Neural progenitor cell (in vitro differentiated cells): ENCODE data around the gene POLE.

ENCODE experiments used
- EZH2 ChIP-seq: fragments of 200-600 bp; sonication (generic); IDR thresholded peaks from 2 replicates; pipeline ENCODE4 v1.6.1; 2017; ENCODE audit warnings: antibody characterized with exemption, mild to moderate bottlenecking, moderate library complexity
- TF ChIP-seq, protein P1 (sequence below): fragments of 200-600 bp; sonication (generic); IDR thresholded peaks from 2 replicates; pipeline ENCODE4 v1.5.1; 2017; ENCODE audit warnings: antibody characterized with exemption, mild to moderate bottlenecking

DNA sequence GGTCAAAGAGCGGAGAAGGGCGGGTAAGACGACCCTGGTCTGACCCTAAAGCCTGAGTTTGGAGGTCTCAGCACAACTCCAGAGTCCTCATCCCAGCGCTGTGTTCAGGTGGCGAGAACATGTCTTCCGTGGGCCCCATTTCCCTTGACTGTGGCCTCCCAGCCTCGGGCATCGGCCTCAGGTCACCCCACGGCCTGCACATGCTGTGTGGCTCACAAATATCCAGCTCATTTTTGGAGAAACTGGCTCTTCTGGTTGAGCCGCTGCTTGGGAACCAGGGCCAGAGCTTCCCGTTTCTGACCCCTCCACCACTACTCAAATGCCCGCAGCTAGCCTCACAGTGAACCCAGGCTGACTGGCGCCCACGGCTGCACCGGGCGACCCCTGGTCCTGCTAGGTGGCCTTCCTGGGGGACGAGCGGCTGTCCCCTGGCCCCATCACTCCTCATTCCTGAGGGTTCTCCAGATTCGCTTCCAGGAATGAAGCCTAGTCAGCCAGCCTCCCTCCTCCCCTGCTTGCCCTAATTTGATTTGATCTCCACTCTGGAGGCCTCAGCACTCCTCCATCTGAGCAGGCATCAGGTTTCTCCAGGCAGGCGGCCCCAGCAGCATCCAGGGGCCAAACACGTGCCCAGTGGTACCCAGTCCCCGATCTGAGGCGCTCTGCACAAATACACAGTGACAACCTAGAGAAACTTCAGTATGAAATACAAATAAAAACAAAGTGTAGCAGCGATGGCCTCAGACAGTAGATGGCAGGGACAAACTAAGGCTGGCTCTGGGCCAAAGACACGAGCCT, 63.9 kb downstream of the POLE start:
- TF ChIP-seq, protein P1, sequence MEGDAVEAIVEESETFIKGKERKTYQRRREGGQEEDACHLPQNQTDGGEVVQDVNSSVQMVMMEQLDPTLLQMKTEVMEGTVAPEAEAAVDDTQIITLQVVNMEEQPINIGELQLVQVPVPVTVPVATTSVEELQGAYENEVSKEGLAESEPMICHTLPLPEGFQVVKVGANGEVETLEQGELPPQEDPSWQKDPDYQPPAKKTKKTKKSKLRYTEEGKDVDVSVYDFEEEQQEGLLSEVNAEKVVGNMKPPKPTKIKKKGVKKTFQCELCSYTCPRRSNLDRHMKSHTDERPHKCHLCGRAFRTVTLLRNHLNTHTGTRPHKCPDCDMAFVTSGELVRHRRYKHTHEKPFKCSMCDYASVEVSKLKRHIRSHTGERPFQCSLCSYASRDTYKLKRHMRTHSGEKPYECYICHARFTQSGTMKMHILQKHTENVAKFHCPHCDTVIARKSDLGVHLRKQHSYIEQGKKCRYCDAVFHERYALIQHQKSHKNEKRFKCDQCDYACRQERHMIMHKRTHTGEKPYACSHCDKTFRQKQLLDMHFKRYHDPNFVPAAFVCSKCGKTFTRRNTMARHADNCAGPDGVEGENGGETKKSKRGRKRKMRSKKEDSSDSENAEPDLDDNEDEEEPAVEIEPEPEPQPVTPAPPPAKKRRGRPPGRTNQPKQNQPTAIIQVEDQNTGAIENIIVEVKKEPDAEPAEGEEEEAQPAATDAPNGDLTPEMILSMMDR: no peak
- no peak for TF ChIP-seq EZH2
